Smooth muscle cell (in vitro differentiated cells): ENCODE data around the gene AQP12B. TPM values are rescaled to one million over a fixed set of nuclear protein-coding genes. Genes with fewer than 3 reads are reported as not detected.

Experiments
- DNase-seq: peaks from one replicate; lab custom pipeline; 2025; ENCODE audit not compliant: unreplicated experiment; lab: John Stamatoyannopoulos, UW
- H2AFZ ChIP-seq: fragments of 200-600 bp; sonication (generic); 2 replicates; pipeline ENCODE4 v1.6.0; 2016; ENCODE audit warnings: antibody characterized with exemption, low read depth, mild to moderate bottlenecking
- H3F3A ChIP-seq: fragments of 200-600 bp; sonication (generic); 2 replicates; pipeline ENCODE4 v1.6.0; 2017; ENCODE audit warnings: antibody characterized with exemption, low read depth
- H3K27ac ChIP-seq: fragments of 200-600 bp; sonication (generic); 2 replicates; pipeline ENCODE4 v1.5.1; 2016; ENCODE audit warnings: low read depth, mild to moderate bottlenecking
- H3K27me3 ChIP-seq: fragments of 200-600 bp; sonication (generic); 2 replicates; pipeline ENCODE4 v1.6.1; 2016; ENCODE audit warnings: low read depth, mild to moderate bottlenecking
- H3K36me3 ChIP-seq: fragments of 200-600 bp; sonication (generic); 2 replicates; pipeline ENCODE4 v1.5.1; 2016; ENCODE audit warnings: low read depth
- H3K4me1 ChIP-seq: fragments of 200-600 bp; sonication (generic); 2 replicates; pipeline ENCODE4 v1.5.1; 2016; ENCODE audit warnings: low read depth
- H3K4me2 ChIP-seq: fragments of 200-600 bp; sonication (generic); 2 replicates; pipeline ENCODE4 v1.6.0; 2016; ENCODE audit warnings: mild to moderate bottlenecking
- H3K4me3 ChIP-seq: fragments of 200-600 bp; sonication (generic); 2 replicates; pipeline ENCODE4 v1.5.1; 2016; ENCODE audit warnings: mild to moderate bottlenecking
- H3K79me2 ChIP-seq: fragments of 200-600 bp; sonication (generic); 2 replicates; pipeline ENCODE4 v1.6.0; 2016; ENCODE audit warnings: low read depth, mild to moderate bottlenecking
- H3K9ac ChIP-seq: fragments of 200-600 bp; sonication (generic); 2 replicates; pipeline ENCODE4 v1.6.0; 2016; ENCODE audit warnings: low read depth
- H3K9me3 ChIP-seq: fragments of 200-600 bp; sonication (generic); replicated peaks from 2 replicates; pipeline ENCODE4 v1.5.1; 2016; ENCODE audit warnings: low read depth
- H4K20me1 ChIP-seq: fragments of 200-600 bp; sonication (generic); 2 replicates; pipeline ENCODE4 v1.6.0; 2016; ENCODE audit warnings: low read depth
- WGBS: methylation state at CpG from one replicate; pipeline ENCODE4 v1.1.7; 2016; ENCODE audit warnings: low lambda C conversion rate; 5-methylcytosine and 5-hydroxymethylcytosine counted together
- polyA plus RNA-seq: library from polyadenylated mRNA; unstranded; fragments of >200 nt; fragmentation: Nextera tagmentation; extraction: Ambion mirVana; gene quantifications from 2 replicates; pipeline ENCODE4 v1.2.1, GENCODE V29; 2016
- total RNA-seq: library from RNA; depleted of rRNA; stranded (reverse); fragments of >200 nt; gene quantifications from 2 replicates; pipeline ENCODE4 v1.2.3, GENCODE V29; 2014
- TF ChIP-seq, protein P1 (sequence below): fragments of 200-600 bp; sonication (generic); IDR thresholded peaks from 2 replicates; pipeline ENCODE4 v1.5.1; 2017; ENCODE audit warnings: borderline replicate concordance, mild to moderate bottlenecking, antibody characterized with exemption; ENCODE audit not compliant: insufficient read depth, poor library complexity, severe bottlenecking

AQP12B gene
- total and polyA plus RNA-seq, 2 experiments from 2014 or later = not detected

DNA sequence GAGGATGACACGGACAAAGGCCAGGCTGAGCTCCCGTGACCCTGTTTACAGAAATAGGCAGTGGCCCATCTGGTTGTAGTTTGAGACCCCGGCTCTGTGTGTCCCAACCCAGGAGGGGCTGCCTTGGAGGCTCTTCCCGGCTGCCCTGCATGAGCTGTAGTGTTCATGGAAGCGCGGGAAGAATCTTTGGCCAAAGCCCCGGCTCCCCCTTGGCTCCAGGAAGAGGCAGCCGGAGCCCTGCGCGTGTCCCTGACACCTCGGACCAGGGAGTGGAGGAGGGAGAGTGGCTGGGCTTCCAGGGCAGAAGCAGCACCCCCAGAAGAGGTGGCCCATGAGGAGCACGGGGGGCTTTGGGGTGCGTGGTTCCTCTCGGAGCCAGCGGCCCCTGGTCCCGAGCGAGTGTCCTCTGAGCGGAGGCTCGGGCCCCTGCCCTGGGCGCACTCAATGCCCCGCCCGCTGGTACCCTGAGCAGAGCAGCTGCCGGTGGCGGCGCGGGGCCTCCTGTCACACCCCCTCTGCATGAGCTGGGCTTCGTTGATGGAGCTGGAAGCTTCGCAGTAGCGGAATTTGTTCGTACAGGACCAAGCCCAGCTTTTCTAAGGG lies 35.7 kb downstream of the AQP12B start:
- no peaks in the 10 kb centered on the region for H3K36me3 ChIP-seq
- no peak overlapping the region for H3K9ac ChIP-seq
- TF ChIP-seq, protein P1, sequence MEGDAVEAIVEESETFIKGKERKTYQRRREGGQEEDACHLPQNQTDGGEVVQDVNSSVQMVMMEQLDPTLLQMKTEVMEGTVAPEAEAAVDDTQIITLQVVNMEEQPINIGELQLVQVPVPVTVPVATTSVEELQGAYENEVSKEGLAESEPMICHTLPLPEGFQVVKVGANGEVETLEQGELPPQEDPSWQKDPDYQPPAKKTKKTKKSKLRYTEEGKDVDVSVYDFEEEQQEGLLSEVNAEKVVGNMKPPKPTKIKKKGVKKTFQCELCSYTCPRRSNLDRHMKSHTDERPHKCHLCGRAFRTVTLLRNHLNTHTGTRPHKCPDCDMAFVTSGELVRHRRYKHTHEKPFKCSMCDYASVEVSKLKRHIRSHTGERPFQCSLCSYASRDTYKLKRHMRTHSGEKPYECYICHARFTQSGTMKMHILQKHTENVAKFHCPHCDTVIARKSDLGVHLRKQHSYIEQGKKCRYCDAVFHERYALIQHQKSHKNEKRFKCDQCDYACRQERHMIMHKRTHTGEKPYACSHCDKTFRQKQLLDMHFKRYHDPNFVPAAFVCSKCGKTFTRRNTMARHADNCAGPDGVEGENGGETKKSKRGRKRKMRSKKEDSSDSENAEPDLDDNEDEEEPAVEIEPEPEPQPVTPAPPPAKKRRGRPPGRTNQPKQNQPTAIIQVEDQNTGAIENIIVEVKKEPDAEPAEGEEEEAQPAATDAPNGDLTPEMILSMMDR = no peak
- H3K27ac ChIP-seq = no peak overlapping the region
- peaks cover 27% of the 10 kb centered on the region for H3K27me3 ChIP-seq
- H3K4me1 ChIP-seq = peaks cover 6% of the 10 kb centered on the region
- no peak for DNase-seq
- H2AFZ ChIP-seq = no peak overlapping the region
- H3K4me3 ChIP-seq = no peak overlapping the region
- WGBS = 92% methylated on average over 30 of the region's 30 CpGs
- no peaks in the 10 kb centered on the region for H4K20me1 ChIP-seq
- no peak overlapping the region for H3K4me2 ChIP-seq
- no peaks in the 10 kb centered on the region for H3K9me3 ChIP-seq
- H3F3A ChIP-seq = no peaks in the 10 kb centered on the region
- no peaks in the 10 kb centered on the region for H3K79me2 ChIP-seq

DNA sequence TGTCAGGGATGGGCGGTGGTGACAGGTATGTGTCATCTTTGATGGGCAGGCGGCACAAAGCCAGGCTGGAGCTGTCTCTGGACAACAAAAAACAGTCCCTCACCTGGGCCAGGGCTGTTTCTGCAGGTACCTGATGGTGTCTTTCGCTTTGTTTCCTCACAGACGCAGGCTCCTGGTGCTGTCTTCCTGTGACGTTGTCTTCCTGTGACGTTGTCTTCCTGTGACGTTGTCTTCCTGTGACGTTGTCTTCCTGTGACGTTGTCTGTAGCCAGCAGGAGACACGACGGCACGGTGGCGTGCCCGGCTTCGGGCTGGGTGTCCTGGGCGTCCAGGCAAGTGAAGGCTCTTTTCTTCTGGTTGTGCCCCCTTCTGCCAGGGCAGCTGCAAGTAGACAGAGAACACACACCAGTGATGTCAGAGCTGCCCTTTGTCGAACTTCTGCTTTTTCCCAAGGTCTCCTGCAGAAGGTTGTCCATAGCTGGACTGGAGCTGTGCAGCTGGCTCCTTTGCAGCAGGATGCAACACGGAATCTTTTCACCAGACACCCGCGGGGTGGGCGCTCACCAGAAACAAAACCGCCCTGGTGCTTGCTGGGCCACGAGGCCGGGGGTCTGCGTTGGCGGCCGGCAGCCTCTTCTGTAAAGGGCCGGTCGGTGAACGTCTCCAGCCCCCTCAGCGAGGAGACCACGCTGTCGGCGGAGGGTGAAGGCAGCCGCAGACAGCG lies 36.3 kb downstream of the AQP12B start:
- TF ChIP-seq, protein P1 = no peak
- Histone ChIP-seq H3K4me1 (peaks cover 6% of the 10 kb centered on the region), H3K9ac (no peak overlapping the region), H3K79me2 (no peaks in the 10 kb centered on the region), H3K4me3 (no peak overlapping the region), H4K20me1 (no peaks in the 10 kb centered on the region), H3K27ac (no peak overlapping the region), H3K4me2 (no peak overlapping the region), H3K27me3 (peaks cover 24% of the 10 kb centered on the region), H3K9me3 (no peaks in the 10 kb centered on the region), H2AFZ (no peak overlapping the region), H3K36me3 (no peaks in the 10 kb centered on the region), H3F3A (no peaks in the 10 kb centered on the region)
- WGBS = 92% methylated on average over 36 of the region's 36 CpGs
- no peak for DNase-seq

DNA sequence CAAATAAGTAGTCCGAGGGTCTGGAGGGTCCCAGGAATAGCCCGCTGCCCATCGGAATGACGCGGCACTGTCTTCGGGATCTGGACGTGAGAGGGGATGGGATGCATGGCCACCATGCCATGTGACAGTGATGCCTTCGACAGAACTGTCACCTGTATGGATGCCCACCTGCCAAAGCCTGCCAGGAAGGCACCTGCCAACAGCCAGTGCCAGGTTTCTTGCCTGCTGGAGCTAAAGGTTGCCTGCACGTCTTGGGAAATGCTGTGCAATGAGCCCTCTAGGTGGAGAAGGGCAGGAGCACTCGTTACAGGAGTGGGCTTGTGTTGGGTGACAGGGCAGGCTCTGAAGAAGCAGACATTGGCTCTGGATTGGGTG lies 36.9 kb downstream of the AQP12B start:
- no peak overlapping the region for H3K27ac ChIP-seq
- no peaks in the 10 kb centered on the region for H3K9me3 ChIP-seq
- WGBS = 94% methylated on average over 10 of the region's 10 CpGs
- H3K9ac ChIP-seq = no peak overlapping the region
- no peaks in the 10 kb centered on the region for H3K36me3 ChIP-seq
- H3K79me2 ChIP-seq = no peaks in the 10 kb centered on the region
- H3K4me2 ChIP-seq = no peak overlapping the region
- peaks cover 6% of the 10 kb centered on the region for H3K4me1 ChIP-seq
- TF ChIP-seq, protein P1 = no peak
- DNase-seq = no peak
- no peak overlapping the region for H3K4me3 ChIP-seq
- no peaks in the 10 kb centered on the region for H4K20me1 ChIP-seq
- H2AFZ ChIP-seq = no peak overlapping the region
- no peaks in the 10 kb centered on the region for H3F3A ChIP-seq
- H3K27me3 ChIP-seq = peaks cover 21% of the 10 kb centered on the region
